Measurements from ENCODE around the gene UBE2V1. TPM values are rescaled to one million over a fixed set of nuclear protein-coding genes. Genes with fewer than 3 reads are reported as not detected.
A peak's percentile ranks its signal among the peaks of the same experiment; 100 is the strongest.

Gene UBE2V1
- total and polyA plus RNA-seq, 2 of the 13 experiments (the other 11 are each of a cell fraction or from before 2014, with no cell fraction given), result 81.3 to 132 TPM

DNA sequence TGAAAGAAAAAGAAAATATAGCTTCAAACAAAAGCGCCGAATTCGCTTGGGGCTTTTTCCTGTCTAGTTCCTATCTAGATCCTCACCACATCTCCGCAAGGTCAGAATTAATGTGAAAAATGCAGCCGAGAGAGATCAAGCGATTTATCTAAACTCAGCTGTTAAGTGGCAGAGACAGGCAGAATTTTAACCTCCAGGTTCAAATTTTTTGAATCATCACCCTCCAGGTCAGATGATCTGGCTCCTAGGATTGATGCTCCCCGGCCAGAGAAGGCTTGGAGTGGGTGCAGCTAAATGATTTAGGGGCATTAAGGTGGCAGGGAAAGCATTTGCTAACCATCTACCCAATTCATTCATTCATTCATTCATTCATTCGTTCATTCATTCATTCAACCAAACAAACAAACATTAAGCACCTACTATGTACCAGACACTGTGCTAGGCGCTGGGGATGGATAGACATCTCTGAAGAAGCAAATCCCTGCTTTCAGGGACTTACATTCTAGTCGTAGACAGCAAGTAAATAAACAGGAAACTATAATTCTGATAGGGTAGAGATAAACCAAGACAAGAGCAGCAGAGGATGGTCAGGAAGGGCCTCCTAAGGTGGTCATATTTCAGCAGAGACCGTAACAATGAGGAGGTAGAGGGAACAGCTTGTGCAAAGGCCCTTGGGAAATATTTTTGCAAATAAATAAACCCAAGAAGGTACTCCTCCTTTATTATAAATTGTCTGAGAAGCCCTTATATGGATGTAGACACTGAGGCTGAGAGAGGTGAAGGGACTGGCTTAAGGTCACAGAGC, 672 bp upstream of the UBE2V1 start (continued):
- TF ChIP-seq, protein P1, sequence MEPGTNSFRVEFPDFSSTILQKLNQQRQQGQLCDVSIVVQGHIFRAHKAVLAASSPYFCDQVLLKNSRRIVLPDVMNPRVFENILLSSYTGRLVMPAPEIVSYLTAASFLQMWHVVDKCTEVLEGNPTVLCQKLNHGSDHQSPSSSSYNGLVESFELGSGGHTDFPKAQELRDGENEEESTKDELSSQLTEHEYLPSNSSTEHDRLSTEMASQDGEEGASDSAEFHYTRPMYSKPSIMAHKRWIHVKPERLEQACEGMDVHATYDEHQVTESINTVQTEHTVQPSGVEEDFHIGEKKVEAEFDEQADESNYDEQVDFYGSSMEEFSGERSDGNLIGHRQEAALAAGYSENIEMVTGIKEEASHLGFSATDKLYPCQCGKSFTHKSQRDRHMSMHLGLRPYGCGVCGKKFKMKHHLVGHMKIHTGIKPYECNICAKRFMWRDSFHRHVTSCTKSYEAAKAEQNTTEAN (CRISPR knock-in tag; conservative IDR thresholded peaks at IDR 0.05), result no peak
- TF ChIP-seq, protein P2, sequence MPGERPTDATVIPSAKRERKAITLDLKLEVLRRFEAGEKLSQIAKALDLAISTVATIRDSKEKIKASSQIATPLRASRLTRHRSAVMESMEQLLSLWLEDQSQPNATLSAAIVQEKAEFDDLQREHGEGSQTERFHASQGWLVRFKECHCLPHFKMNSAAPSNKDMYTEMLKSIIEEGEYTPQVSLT (CRISPR knock-in tag; IDR thresholded peaks at IDR 0.05; ENCODE audit: borderline replicate concordance, low read depth), result no peak
- TF ChIP-seq ZNF230 (CRISPR knock-in tag; IDR thresholded peaks at IDR 0.05), result no peak
- no peak for TF ChIP-seq ATF7 (IDR thresholded peaks at IDR 0.05)
- TF ChIP-seq ATF7 (CRISPR knock-in tag; IDR thresholded peaks at IDR 0.05), result no peak
- TF ChIP-seq ZKSCAN1 (IDR thresholded peaks at IDR 0.05; ENCODE audit: low read length), result peak; percentile 83
- peak; percentile 98 for TF ChIP-seq ZNF24 (IDR thresholded peaks at IDR 0.05)
- TF ChIP-seq, protein P3, sequence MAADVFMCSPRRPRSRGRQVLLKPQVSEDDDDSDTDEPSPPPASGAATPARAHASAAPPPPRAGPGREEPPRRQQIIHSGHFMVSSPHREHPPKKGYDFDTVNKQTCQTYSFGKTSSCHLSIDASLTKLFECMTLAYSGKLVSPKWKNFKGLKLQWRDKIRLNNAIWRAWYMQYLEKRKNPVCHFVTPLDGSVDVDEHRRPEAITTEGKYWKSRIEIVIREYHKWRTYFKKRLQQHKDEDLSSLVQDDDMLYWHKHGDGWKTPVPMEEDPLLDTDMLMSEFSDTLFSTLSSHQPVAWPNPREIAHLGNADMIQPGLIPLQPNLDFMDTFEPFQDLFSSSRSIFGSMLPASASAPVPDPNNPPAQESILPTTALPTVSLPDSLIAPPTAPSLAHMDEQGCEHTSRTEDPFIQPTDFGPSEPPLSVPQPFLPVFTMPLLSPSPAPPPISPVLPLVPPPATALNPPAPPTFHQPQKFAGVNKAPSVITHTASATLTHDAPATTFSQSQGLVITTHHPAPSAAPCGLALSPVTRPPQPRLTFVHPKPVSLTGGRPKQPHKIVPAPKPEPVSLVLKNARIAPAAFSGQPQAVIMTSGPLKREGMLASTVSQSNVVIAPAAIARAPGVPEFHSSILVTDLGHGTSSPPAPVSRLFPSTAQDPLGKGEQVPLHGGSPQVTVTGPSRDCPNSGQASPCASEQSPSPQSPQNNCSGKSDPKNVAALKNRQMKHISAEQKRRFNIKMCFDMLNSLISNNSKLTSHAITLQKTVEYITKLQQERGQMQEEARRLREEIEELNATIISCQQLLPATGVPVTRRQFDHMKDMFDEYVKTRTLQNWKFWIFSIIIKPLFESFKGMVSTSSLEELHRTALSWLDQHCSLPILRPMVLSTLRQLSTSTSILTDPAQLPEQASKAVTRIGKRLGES (CRISPR knock-in tag; IDR thresholded peaks at IDR 0.05; ENCODE audit: borderline replicate concordance), result no peak
- TF ChIP-seq TOPORS (CRISPR knock-in tag; IDR thresholded peaks at IDR 0.05), result no peak
- no peak for TF ChIP-seq ZNF326 (CRISPR knock-in tag; IDR thresholded peaks at IDR 0.05; ENCODE audit: borderline replicate concordance)
- no peak for TF ChIP-seq ZNF260 (CRISPR knock-in tag; IDR thresholded peaks at IDR 0.05; ENCODE audit: borderline replicate concordance, low read depth)
- no peak; the same call in 1 of the 2 replicates for TF ChIP-seq GZF1 (CRISPR knock-in tag; IDR thresholded peaks at IDR 0.05)
- TF ChIP-seq ZNF510 (CRISPR knock-in tag; IDR thresholded peaks at IDR 0.05; ENCODE audit: low read depth), result 0 out of 2 replicates have a peak, but pooled peaks have one; percentile 0
- TF ChIP-seq, protein P4, sequence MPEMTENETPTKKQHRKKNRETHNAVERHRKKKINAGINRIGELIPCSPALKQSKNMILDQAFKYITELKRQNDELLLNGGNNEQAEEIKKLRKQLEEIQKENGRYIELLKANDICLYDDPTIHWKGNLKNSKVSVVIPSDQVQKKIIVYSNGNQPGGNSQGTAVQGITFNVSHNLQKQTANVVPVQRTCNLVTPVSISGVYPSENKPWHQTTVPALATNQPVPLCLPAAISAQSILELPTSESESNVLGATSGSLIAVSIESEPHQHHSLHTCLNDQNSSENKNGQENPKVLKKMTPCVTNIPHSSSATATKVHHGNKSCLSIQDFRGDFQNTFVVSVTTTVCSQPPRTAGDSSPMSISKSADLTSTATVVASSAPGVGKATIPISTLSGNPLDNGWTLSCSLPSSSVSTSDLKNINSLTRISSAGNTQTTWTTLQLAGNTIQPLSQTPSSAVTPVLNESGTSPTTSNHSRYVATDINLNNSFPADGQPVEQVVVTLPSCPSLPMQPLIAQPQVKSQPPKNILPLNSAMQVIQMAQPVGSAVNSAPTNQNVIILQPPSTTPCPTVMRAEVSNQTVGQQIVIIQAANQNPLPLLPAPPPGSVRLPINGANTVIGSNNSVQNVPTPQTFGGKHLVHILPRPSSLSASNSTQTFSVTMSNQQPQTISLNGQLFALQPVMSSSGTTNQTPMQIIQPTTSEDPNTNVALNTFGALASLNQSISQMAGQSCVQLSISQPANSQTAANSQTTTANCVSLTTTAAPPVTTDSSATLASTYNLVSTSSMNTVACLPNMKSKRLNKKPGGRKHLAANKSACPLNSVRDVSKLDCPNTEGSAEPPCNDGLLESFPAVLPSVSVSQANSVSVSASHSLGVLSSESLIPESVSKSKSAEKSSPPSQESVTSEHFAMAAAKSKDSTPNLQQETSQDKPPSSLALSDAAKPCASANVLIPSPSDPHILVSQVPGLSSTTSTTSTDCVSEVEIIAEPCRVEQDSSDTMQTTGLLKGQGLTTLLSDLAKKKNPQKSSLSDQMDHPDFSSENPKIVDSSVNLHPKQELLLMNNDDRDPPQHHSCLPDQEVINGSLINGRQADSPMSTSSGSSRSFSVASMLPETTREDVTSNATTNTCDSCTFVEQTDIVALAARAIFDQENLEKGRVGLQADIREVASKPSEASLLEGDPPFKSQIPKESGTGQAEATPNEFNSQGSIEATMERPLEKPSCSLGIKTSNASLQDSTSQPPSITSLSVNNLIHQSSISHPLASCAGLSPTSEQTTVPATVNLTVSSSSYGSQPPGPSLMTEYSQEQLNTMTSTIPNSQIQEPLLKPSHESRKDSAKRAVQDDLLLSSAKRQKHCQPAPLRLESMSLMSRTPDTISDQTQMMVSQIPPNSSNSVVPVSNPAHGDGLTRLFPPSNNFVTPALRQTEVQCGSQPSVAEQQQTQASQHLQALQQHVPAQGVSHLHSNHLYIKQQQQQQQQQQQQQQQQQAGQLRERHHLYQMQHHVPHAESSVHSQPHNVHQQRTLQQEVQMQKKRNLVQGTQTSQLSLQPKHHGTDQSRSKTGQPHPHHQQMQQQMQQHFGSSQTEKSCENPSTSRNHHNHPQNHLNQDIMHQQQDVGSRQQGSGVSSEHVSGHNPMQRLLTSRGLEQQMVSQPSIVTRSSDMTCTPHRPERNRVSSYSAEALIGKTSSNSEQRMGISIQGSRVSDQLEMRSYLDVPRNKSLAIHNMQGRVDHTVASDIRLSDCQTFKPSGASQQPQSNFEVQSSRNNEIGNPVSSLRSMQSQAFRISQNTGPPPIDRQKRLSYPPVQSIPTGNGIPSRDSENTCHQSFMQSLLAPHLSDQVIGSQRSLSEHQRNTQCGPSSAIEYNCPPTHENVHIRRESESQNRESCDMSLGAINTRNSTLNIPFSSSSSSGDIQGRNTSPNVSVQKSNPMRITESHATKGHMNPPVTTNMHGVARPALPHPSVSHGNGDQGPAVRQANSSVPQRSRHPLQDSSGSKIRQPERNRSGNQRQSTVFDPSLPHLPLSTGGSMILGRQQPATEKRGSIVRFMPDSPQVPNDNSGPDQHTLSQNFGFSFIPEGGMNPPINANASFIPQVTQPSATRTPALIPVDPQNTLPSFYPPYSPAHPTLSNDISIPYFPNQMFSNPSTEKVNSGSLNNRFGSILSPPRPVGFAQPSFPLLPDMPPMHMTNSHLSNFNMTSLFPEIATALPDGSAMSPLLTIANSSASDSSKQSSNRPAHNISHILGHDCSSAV (CRISPR knock-in tag; IDR thresholded peaks at IDR 0.05; ENCODE audit: borderline replicate concordance), result no peak
- no peak for TF ChIP-seq NCOA1 (CRISPR knock-in tag; IDR thresholded peaks at IDR 0.05)
- no peak for TF ChIP-seq KLF16 (CRISPR knock-in tag; IDR thresholded peaks at IDR 0.05)
- TF ChIP-seq FOXP1 (IDR thresholded peaks at IDR 0.05), result no peak
- no peak for TF ChIP-seq FOXP1 (CRISPR knock-in tag; IDR thresholded peaks at IDR 0.05)
